ENCODE data around the gene SLC48A1.
A peak's percentile ranks its signal among the peaks of the same experiment; 100 is the strongest.

The SLC48A1 gene

DNA sequence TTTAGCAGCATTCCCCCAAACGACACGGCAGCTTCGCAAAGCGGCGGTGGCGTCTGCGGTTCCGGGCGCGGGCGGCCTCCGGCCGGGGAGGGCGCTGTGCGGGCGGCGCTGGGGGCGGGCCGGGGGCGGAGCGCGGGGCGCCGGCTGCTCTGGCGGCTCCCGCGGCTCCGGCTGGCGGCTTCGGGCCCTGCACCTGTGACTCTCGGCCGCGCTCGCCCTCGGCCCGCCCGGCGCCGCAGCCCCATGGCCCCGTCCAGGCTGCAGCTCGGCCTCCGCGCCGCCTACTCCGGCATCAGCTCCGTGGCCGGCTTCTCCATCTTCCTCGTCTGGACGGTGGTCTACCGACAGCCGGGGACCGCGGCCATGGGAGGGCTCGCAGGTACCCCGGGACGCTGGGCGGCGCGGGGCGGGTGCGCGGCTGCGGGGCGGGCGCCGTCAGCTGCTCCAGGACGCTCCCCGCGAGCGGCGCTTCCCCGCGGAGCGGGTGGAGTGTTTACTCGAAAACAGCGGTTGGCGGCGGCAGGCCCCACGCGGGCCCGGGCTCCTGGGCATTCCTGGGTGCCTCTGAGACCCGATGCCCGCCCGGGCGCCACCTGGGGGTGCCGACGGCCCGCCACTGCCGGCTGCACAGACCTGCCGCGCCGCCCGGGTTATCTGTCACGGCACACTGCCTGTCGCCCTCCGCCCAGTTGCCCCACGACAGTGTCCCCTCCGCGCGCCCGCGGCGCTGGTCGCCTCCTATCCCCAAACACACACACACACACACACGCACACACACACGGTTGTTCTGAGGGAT, at the start of gene SLC48A1:
Gene SLC48A1, plus strand, starts transcription at position 177 of the 796 bp plus-strand sequence. Its CDS starts 67 bp downstream, at position 244.
- DNase-seq (ENCODE audit: extremely low read depth, low read depth): no peak
- TF ChIP-seq, protein P1, sequence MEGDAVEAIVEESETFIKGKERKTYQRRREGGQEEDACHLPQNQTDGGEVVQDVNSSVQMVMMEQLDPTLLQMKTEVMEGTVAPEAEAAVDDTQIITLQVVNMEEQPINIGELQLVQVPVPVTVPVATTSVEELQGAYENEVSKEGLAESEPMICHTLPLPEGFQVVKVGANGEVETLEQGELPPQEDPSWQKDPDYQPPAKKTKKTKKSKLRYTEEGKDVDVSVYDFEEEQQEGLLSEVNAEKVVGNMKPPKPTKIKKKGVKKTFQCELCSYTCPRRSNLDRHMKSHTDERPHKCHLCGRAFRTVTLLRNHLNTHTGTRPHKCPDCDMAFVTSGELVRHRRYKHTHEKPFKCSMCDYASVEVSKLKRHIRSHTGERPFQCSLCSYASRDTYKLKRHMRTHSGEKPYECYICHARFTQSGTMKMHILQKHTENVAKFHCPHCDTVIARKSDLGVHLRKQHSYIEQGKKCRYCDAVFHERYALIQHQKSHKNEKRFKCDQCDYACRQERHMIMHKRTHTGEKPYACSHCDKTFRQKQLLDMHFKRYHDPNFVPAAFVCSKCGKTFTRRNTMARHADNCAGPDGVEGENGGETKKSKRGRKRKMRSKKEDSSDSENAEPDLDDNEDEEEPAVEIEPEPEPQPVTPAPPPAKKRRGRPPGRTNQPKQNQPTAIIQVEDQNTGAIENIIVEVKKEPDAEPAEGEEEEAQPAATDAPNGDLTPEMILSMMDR (IDR thresholded peaks at IDR 0.05; ENCODE audit: low read depth, low read length): peak; percentile 27

DNA sequence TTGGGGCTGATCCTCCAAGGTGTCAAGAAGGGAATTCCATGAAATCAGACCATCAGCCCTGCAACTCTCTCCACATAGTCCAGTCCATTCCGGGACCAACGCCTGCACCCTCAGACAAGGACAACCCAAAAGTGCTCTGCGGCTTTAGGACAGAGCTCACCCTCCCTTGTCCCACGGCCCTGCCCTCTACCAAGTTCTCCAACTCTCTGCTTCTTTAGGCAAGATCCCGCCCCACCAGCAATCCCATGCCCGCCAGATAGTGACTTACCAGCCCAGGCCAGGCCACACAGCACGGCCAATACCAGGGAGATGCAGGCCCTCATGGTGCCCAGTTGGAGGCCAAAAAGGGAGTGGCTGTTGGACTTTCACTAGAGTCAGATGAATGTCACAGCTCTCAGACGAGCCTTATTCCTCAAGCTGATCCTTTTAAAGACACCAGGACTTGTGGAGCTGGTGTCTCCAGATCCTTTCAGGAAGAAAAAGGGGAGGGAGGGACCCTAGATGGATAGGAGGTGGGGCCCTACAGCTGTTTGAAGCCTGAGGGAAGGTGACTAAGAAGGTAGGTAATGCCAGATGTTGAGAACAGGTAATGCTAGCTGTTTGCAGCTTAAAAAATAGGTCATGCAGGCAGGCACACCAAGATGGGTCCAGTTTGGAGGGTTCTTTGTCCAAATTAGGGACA, 47.8 kb upstream of the SLC48A1 start, which contains the start of gene ENDOU:
Gene ENDOU, minus strand, starts transcription at position 400 of the 682 bp plus-strand sequence. Its CDS starts 77 bp downstream, at position 323.
- no peak for DNase-seq (ENCODE audit: extremely low read depth, low read depth)
- TF ChIP-seq, protein P1 (IDR thresholded peaks at IDR 0.05; ENCODE audit: low read depth, low read length): no peak

DNA sequence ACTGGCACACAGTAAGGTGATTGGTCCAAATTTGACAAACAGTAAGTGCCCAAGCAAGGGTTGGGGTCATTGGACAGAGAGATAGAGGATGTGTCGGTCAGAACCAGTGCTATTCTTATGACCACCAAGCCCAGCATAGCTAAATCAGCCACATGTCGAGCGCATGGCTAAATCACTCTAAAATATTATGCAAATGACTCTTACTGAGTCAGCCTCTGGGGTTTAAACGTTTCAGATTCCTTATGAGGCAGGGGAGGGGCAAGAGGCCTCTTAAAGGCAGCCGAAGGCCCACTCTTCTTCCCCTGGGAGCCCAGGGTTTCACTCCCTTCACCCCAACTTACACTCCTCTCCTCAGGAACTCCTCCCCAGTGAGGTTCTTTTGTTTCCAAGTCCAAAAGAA, 47.1 kb upstream of the SLC48A1 start:
- no peak for DNase-seq (ENCODE audit: extremely low read depth, low read depth)
- TF ChIP-seq, protein P1 (IDR thresholded peaks at IDR 0.05; ENCODE audit: low read depth, low read length): no peak

DNA sequence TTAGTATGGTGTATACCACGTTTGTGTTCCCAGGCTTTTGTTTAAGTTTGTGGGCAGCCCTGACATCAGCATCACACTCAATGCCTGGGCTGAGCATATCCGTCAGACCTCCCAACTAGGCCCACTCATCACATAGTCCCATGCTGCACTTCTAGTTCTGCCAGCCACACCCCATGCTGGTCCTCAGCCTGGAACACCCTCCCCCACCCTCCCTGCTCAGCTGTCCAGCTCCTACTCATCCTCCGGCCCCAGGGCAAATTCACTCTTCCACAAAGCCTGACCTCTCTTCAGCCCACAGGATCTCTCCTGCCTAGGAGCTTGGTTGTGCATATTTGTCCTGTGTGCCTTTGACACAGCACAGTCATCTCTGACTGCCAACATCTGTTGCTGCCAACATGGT, 43.8 kb upstream of the SLC48A1 start:
- TF ChIP-seq, protein P1 (IDR thresholded peaks at IDR 0.05; ENCODE audit: low read depth, low read length): no peak

DNA sequence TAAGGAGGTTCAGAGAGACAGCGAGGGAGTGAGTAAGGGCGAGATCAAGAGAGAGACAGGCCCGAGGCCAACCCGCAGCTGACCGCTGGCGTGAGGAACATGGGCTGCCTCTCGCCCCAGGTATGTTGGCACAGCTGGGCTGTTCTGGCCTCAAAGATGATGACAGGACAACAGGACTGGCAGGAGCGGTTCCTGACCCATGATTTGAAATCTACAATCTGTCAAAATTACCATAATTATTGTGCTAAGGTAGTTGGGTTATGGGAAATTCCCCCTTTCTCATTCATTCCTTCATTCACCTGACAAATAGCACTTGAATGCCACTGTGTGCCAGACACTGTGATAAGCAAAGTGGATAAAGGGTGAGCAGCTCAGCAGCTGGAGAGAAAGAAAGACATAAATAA, 42.7 kb upstream of the SLC48A1 start:
- TF ChIP-seq, protein P1 (IDR thresholded peaks at IDR 0.05; ENCODE audit: low read depth, low read length): no peak
- DNase-seq (ENCODE audit: extremely low read depth, low read depth): no peak

More for the DNA sequence above, 43.8 kb upstream of the SLC48A1 start:
- DNase-seq (ENCODE audit: extremely low read depth, low read depth): no peak

DNA sequence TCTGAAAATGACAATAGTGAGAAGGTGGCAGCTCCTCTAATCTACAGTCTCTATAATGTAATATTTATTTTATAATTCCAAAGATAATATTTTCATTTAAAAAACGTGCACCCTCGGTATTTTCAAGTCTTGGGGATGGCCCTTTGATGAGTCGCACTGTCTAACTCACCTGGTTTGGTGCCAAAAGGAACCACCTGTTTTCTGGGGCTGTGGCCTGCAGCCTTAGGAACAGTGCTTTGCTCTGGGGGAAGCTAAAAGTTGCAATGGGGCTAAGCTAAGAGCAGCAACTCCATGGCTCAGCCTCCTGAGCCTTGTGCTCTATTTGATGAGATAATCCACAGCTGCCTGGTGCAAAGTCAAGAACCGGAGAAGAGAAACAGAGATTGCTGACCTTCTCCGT, 41.3 kb upstream of the SLC48A1 start:
- TF ChIP-seq, protein P1 (IDR thresholded peaks at IDR 0.05; ENCODE audit: low read depth, low read length): no peak
- DNase-seq (ENCODE audit: extremely low read depth, low read depth): no peak

DNA sequence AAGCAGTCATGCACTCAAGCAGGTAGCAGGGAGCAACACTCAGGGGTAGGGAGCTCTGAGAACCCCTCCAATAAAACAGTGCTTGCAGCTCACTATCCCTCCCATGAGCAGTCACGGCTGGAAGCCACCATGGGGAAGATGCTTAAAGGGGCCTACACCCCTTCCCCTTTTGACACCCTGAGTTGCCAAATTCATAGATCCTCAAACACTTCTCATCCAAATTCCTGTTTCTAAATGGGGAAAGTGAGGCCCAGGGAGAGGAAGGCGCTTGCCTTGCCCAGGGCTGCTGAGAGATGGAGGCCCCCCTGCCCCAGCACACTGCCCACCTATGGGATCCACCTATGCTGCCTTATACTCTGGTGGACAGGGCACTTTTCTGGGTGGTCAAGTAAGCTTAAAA, 40.5 kb upstream of the SLC48A1 start:
- no peak for DNase-seq (ENCODE audit: extremely low read depth, low read depth)
- TF ChIP-seq, protein P1 (IDR thresholded peaks at IDR 0.05; ENCODE audit: low read depth, low read length): no peak

Measured in AG09319 (cell line).